GM12892 (cell line): ENCODE results near the gene OASL.

ENCODE experiments used
- POLR2A ChIP-seq: IDR thresholded peaks from 2 replicates; pipeline ENCODE4 v1.6.1; 2011; ENCODE audit warnings: low read depth, low read length, control low read depth
- POLR2AphosphoS5 ChIP-seq: IDR thresholded peaks from 2 replicates; pipeline ENCODE4 v1.6.1; 2011; ENCODE audit warnings: low read depth, low read length, control low read depth

- no peak for TF ChIP-seq POLR2A
- TF ChIP-seq POLR2AphosphoS5: no peak
These were observed 49.4 kb downstream of the OASL start for GRCh38 chr12:120989687-120990086.
